Uterus (tissue), 4 donors: ENCODE results near the gene UBE3A. TPM values are rescaled to one million over a fixed set of nuclear protein-coding genes. Genes with fewer than 3 reads are reported as not detected.

ENCODE experiments used
- DNase-seq, 2 donors: peaks; one replicate each; pipeline ENCODE4 v3.0.0-alpha.2; 2019 to 2020
- H3K27ac ChIP-seq, 2 donors: fragments of 200-600 bp; sonication (generic); 1 replicate in 1 of 2; 2 replicates in 1 of 2; pipeline ENCODE4 v1.5.1; 2016 to 2018
- H3K27me3 ChIP-seq, 2 donors: fragments of 200-600 bp; sonication (generic); one replicate each; pipeline ENCODE4 v1.5.1; 2018 to 2019; ENCODE audit warnings: control low read depth in 1 of 2
- H3K36me3 ChIP-seq, 2 donors: fragments of 200-600 bp; sonication (generic); one replicate each; pipeline ENCODE4 v1.5.1; 2019; ENCODE audit warnings: control low read depth in 1 of 2
- H3K4me1 ChIP-seq, 2 donors: fragments of 200-600 bp; sonication (generic); one replicate each; pipeline ENCODE4 v1.5.1; 2018 to 2019; ENCODE audit warnings: control low read depth in 1 of 2
- H3K4me3 ChIP-seq, 2 donors: fragments of 200-600 bp; sonication (generic); 1 replicate in 1 of 2; 2 replicates in 1 of 2; pipeline ENCODE4 v1.5.1; 2018 to 2019; ENCODE audit warnings: mild to moderate bottlenecking in 1 of 2
- H3K9me3 ChIP-seq, 2 donors: fragments of 200-600 bp; sonication (generic); one replicate each; pipeline ENCODE4 v1.5.1; 2019; ENCODE audit warnings: control low read depth in 1 of 2
- POLR2A ChIP-seq, 2 donors: fragments of 450-650 bp; IDR thresholded peaks; one replicate each; pipeline ENCODE4 v1.6.1; 2016; ENCODE audit warnings: antibody characterized with exemption in 2 of 2, mild to moderate bottlenecking in 1 of 2, moderate library complexity in 1 of 2
- intact Hi-C: fragments of 100-400 bp; cut with DNase I; formaldehyde crosslinking; loops from one replicate; pipeline ENCODE4 v1.15.1; 2023; ENCODE audit warnings: low total_unique reads
- total RNA-seq, 4 donors: library from RNA; depleted of rRNA in 3 of 4; stranded (reverse); fragments of >200 nt in 3 of 4; gene quantifications; one replicate each; pipeline versions ENCODE4 v1.1.0 to v1.2.4, GENCODE V29; 2014 to 2023
- TF ChIP-seq, protein P1 (sequence below), 4 experiments: fragments of 200-600 bp in 2 of 4; fragments of 450-650 bp in 2 of 4; sonication (generic) in 2 of 4; IDR thresholded peaks; one replicate each; pipeline ENCODE4 v1.5.1; 2016 to 2019; ENCODE audit warnings: antibody characterized with exemption in 4 of 4, mild to moderate bottlenecking in 2 of 4, moderate library complexity in 1 of 4
- donor health status: DM: yes; HTN: yes; CAD: no.

Gene UBE3A
- total RNA-seq, 4 donors from 2014 or later: 59.7 to 180 (median 127) TPM

DNA sequence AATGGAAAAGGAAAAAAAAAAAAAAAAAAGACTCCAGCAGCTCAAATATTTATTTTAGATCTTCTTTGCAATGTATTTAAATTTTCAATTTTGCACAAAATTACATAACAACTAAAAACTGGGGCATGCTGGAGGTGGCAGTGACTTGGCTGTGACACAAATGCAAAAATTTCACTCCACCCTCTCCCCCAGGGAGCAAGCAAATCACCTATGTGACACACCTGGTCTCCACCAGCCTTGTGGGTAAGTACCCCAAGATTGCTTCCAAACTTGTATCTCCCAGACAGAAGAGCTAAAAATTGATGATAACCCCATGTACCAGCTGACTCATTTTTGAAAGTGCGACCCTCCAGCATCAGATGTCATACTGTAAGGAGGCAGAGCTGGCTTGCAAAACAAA is 32.0 kb downstream of the UBE3A start:
- Histone ChIP-seq H3K9me3 (peaks cover 0 to 7% of the 10 kb centered on the region in 2 donors), H3K27me3 (no peaks in the 10 kb centered on the region), H3K4me1 (no peaks in the 10 kb centered on the region), H3K4me3 (no peak overlapping the region), H3K27ac (no peak overlapping the region), H3K36me3 (no peaks in the 10 kb centered on the region)
- TF ChIP-seq, protein P1, sequence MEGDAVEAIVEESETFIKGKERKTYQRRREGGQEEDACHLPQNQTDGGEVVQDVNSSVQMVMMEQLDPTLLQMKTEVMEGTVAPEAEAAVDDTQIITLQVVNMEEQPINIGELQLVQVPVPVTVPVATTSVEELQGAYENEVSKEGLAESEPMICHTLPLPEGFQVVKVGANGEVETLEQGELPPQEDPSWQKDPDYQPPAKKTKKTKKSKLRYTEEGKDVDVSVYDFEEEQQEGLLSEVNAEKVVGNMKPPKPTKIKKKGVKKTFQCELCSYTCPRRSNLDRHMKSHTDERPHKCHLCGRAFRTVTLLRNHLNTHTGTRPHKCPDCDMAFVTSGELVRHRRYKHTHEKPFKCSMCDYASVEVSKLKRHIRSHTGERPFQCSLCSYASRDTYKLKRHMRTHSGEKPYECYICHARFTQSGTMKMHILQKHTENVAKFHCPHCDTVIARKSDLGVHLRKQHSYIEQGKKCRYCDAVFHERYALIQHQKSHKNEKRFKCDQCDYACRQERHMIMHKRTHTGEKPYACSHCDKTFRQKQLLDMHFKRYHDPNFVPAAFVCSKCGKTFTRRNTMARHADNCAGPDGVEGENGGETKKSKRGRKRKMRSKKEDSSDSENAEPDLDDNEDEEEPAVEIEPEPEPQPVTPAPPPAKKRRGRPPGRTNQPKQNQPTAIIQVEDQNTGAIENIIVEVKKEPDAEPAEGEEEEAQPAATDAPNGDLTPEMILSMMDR (IDR thresholded peaks at IDR 0.05): no peak
- no peak for TF ChIP-seq POLR2A (IDR thresholded peaks at IDR 0.05)
- DNase-seq: no peak
- intact Hi-C loops: no loop called here

DNA sequence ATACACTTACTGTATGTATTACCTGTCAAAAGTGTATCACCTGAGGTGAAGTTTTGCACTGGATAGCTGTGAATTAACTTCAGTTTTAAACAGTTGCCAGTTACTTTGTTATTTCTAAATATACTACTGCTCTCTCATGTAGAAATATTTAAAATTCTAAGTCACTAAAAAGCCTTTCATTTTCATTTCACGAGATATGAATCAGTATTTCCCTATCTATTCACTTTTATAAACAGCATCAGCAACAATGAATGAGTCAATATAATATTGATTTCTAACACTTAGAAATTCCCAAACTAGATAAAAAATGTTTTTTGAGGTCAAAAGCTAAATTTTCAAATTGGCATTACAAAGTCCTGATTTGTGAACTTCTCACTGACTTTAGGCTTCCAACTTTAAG is 32.6 kb downstream of the UBE3A start:
- H3K36me3 ChIP-seq: no peaks in the 10 kb centered on the region
- H3K27me3 ChIP-seq: no peaks in the 10 kb centered on the region
- DNase-seq: no peak
- intact Hi-C loops: no loop called here
- H3K4me1 ChIP-seq: no peaks in the 10 kb centered on the region
- no peak overlapping the region for H3K27ac ChIP-seq
- no peak for TF ChIP-seq POLR2A (IDR thresholded peaks at IDR 0.05)
- TF ChIP-seq, protein P1 (IDR thresholded peaks at IDR 0.05): no peak
- peaks cover 0 to 9% of the 10 kb centered on the region in 2 donors for H3K9me3 ChIP-seq
- no peak overlapping the region for H3K4me3 ChIP-seq

DNA sequence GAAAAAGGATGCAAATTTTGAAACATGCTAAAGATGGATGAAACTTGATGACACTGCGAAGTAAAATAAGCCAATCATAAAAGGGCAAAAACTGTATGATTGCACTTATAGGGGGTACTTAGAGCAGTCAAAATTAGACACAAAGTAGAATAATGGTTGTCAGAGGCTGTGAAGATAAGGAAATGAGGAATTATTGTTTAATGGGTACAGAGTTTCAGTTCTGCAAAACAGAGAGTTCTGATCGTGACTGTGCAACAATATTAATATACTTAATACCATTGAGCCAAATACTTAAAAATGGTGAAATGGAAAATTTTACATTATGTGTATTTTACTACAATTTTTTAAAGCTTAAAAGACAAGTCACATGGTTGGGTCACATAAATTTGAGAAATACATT is 35.1 kb downstream of the UBE3A start:
- intact Hi-C loops: no loop called here
- Histone ChIP-seq H3K27me3 (no peaks in the 10 kb centered on the region), H3K9me3 (peaks cover 0 to 9% of the 10 kb centered on the region in 2 donors), H3K36me3 (no peaks in the 10 kb centered on the region), H3K4me3 (no peak overlapping the region), H3K27ac (no peak overlapping the region), H3K4me1 (no peaks in the 10 kb centered on the region)
- no peak for TF ChIP-seq POLR2A (IDR thresholded peaks at IDR 0.05)
- TF ChIP-seq, protein P1 (IDR thresholded peaks at IDR 0.05): no peak
- DNase-seq: no peak

DNA sequence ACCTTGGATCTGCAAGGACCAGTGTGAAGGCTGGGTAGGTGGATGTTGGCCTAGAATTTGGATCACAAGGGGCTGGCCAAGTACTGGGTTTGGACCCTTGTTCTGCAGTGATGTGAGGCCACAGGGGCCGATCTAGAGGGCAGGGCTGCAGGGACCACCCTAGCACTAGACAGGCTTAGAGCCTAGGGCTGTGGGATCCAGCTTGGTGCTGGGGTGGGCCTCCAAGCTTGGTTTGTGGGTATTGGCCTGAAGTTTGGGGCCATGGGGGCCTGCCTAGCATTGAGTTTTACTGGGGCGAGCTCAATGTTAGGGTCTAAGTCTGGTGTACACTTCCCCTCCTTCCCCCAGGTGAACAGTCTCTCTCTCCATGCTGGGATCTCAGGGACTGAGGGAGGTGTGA is 36.5 kb downstream of the UBE3A start:
- TF ChIP-seq POLR2A (IDR thresholded peaks at IDR 0.05): no peak
- TF ChIP-seq, protein P1 (IDR thresholded peaks at IDR 0.05): no peak
- peaks cover 0 to 9% of the 10 kb centered on the region in 2 donors for H3K9me3 ChIP-seq
- intact Hi-C loops: no loop called here
- H3K27me3 ChIP-seq: no peaks in the 10 kb centered on the region
- no peaks in the 10 kb centered on the region for H3K36me3 ChIP-seq
- no peak for DNase-seq
- no peak overlapping the region for H3K27ac ChIP-seq
- H3K4me3 ChIP-seq: no peak overlapping the region
- H3K4me1 ChIP-seq: no peaks in the 10 kb centered on the region

DNA sequence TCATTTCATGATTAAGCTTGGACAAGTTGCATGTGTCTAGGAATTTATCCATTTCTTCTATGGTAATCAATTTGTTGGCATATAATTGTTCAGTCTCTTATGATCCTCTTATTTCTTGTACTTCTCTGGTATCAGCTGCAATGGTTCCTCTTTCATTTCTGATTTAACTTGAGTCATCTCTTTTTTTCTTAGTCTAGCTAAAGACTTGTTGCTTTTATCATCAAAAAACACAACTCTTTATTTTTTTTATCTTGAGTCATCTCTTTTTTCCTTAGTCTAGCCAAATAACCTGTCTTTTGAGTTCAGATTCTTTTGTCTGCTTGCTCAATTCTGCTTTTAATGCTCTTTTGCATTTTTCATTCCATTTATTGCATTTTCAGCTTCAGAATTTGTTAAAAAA is 37.3 kb downstream of the UBE3A start:
- H3K36me3 ChIP-seq: no peaks in the 10 kb centered on the region
- TF ChIP-seq, protein P1 (IDR thresholded peaks at IDR 0.05): no peak
- TF ChIP-seq POLR2A (IDR thresholded peaks at IDR 0.05): no peak
- H3K4me1 ChIP-seq: no peaks in the 10 kb centered on the region
- H3K27ac ChIP-seq: no peak overlapping the region
- DNase-seq: no peak
- H3K9me3 ChIP-seq: peaks cover 0 to 9% of the 10 kb centered on the region in 2 donors
- no peak overlapping the region for H3K4me3 ChIP-seq
- intact Hi-C loops: no loop called here
- no peaks in the 10 kb centered on the region for H3K27me3 ChIP-seq
